ENCODE measurements around the gene AKAP13. TPM values are rescaled to one million over a fixed set of nuclear protein-coding genes. Genes with fewer than 3 reads are reported as not detected.

The AKAP13 gene
- polyA plus RNA-seq, 2 of the 4 experiments (the other 2 are of a cell fraction) = 20.4 to 28.8 TPM

DNA sequence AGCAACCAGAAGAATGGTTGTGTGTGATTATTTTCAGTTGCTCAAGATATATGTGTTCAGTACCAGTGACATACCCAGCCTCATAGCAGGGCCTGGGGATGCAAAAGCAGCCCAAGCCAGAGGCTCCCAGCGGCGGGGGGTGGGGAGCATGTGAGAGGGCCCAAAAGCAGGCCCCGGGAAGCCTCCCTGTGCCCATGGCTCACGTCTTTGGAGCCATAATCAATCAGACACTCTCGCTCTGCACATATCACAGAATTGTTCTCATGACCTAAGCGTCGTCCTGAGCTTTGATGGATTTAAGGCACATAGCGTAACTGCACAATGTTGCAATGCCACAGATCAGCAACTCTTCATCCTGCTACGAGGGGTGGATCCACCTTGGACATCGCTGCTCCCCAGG is 393.6 kb downstream of the AKAP13 start (continued):
- TF ChIP-seq, protein P1, sequence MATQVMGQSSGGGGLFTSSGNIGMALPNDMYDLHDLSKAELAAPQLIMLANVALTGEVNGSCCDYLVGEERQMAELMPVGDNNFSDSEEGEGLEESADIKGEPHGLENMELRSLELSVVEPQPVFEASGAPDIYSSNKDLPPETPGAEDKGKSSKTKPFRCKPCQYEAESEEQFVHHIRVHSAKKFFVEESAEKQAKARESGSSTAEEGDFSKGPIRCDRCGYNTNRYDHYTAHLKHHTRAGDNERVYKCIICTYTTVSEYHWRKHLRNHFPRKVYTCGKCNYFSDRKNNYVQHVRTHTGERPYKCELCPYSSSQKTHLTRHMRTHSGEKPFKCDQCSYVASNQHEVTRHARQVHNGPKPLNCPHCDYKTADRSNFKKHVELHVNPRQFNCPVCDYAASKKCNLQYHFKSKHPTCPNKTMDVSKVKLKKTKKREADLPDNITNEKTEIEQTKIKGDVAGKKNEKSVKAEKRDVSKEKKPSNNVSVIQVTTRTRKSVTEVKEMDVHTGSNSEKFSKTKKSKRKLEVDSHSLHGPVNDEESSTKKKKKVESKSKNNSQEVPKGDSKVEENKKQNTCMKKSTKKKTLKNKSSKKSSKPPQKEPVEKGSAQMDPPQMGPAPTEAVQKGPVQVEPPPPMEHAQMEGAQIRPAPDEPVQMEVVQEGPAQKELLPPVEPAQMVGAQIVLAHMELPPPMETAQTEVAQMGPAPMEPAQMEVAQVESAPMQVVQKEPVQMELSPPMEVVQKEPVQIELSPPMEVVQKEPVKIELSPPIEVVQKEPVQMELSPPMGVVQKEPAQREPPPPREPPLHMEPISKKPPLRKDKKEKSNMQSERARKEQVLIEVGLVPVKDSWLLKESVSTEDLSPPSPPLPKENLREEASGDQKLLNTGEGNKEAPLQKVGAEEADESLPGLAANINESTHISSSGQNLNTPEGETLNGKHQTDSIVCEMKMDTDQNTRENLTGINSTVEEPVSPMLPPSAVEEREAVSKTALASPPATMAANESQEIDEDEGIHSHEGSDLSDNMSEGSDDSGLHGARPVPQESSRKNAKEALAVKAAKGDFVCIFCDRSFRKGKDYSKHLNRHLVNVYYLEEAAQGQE (IDR thresholded peaks at IDR 0.05) = no peak
- no peak for TF ChIP-seq RAD21 (conservative IDR thresholded peaks at IDR 0.05 in 1 of 2, IDR thresholded peaks at IDR 0.05 in 1 of 2)

DNA sequence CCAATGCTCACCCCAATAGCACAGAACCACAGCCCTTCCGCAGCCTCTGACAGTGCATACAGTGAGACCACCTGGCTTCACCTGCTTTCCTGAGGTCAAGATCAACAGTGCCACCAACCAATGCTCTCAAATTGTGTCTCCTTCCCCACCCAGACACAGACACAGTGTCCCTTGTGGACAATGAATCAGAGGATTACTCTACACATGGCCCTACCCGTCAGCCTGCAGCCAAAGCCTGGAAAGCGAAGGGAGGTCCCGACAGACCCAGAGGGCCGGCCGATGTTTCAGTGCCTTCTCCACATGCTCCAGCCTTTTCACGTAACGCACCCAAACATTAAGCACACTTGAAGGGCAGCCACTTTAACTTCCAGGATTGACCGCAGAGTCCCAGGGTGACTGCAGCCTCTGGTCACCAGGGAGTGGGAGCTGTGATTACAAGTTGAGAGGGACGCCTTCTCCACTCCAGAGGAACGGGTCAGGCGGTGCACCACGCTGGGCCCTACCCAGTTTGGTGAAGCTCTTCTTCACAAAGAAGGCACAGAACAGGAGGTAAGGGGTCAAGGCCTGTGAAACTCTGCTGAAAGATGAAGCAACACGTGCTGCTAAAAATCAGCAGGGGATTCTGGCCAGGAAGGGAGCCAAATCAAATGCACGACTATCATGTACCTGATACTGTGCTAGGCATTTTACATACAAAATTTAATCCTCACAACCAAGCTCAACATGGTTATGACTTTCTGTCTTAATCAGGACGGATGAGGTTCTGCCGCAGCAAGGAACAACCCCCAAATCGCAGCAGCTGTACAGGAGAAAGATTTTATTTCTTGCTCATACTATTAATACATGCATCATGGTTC is 397.1 kb downstream of the AKAP13 start:
- 89% methylated on average over 18 of the region's 18 CpGs for WGBS (ENCODE audit: missing lambda C conversion rate)
- no peak for TF ChIP-seq EP300 (IDR thresholded peaks at IDR 0.05)
- TF ChIP-seq MAZ (IDR thresholded peaks at IDR 0.05; ENCODE audit: borderline replicate concordance, low read depth, low read length) = no peak
- TF ChIP-seq, protein P2, sequence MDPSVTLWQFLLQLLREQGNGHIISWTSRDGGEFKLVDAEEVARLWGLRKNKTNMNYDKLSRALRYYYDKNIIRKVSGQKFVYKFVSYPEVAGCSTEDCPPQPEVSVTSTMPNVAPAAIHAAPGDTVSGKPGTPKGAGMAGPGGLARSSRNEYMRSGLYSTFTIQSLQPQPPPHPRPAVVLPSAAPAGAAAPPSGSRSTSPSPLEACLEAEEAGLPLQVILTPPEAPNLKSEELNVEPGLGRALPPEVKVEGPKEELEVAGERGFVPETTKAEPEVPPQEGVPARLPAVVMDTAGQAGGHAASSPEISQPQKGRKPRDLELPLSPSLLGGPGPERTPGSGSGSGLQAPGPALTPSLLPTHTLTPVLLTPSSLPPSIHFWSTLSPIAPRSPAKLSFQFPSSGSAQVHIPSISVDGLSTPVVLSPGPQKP (IDR thresholded peaks at IDR 0.05; ENCODE audit: low read depth, low read length) = no peak
- TF ChIP-seq RARB (CRISPR knock-in tag; IDR thresholded peaks at IDR 0.05) = no peak
- no peak for TF ChIP-seq TFCP2L1 (CRISPR knock-in tag; IDR thresholded peaks at IDR 0.05)
- TF ChIP-seq POLR2AphosphoS2 (conservative IDR thresholded peaks at IDR 0.05; ENCODE audit: low read length) = no peak
- Histone ChIP-seq H3K4me2 (no peak overlapping the region), H3K9me3 (no peaks in the 10 kb centered on the region), H3K4me1 (no peaks in the 10 kb centered on the region), H3K4me3 (no peak overlapping the region), H3K27ac (no peak overlapping the region)
- ChIA-PET CTCF (interaction anchor here (0.8 to 2.0 kb wide), 9 partner anchors 9 to 77 kb away, joined by 3 to 7 read pairs (median 3); no protein-coding TSS in a partner anchor), POLR2A (interaction anchor here (1.7 kb wide), 1 partner anchor 9 kb away, joined by 4 read pairs; no protein-coding TSS in a partner anchor)
- no peak for FAIRE-seq
- ATAC-seq = no peak
- no peak for DNase-seq (ENCODE audit: low read depth in 1 of 2, low spot score in 1 of 2)

DNA sequence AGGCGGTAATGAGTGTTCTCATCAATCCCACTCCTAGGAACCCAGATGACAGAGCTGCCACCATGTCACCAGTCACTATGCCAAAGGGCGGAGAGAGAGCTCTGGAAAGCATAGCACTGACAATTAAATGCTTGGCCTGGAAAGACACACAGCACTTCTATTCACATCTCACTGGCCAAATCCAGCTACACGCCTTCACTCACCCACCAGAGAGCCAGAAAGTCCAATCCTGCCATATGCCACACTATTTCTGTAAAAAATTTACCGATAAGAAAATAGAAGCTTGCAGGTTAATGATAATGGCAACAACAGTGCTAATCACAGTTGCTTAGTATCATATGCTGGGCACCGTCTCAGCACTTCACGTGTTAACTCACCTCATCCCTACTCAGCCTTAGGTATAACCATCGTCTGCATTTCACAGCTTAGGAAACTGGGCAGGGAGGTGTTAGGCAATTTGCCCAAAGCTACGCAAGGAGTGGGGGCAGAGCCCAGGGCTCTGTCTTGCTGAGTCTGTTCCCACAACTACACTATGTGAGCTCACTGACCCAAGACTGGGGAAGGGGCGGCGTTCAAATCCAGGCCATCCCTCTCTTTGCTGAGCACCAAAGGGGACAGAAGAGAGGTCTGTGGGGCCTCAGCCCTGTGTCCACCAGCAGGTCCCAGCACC is 397.8 kb downstream of the AKAP13 start:
- WGBS (ENCODE audit: missing lambda C conversion rate) = 86% methylated on average over 10 of the region's 10 CpGs
- DNase-seq (ENCODE audit: low read depth in 1 of 2, low spot score in 1 of 2) (no peak), ATAC-seq (no peak; a peak in 1 of 6 replicates), FAIRE-seq (no peak)
- ChIA-PET POLR2A (interaction anchor here (1.7 kb wide), 1 partner anchor 8 kb away, joined by 4 read pairs; no protein-coding TSS in a partner anchor), CTCF (interaction anchor here (0.6 to 2.0 kb wide), 14 partner anchors 8 to 76 kb away, joined by 3 to 7 read pairs (median 3); no protein-coding TSS in a partner anchor)
- Histone ChIP-seq H3K4me2 (no peak overlapping the region), H3K4me3 (no peak overlapping the region), H3K9me3 (no peaks in the 10 kb centered on the region), H3K4me1 (no peaks in the 10 kb centered on the region), H3K27ac (no peak overlapping the region)
- no peak for TF ChIP-seq EP300 (IDR thresholded peaks at IDR 0.05)
- TF ChIP-seq ZSCAN20 (CRISPR knock-in tag; IDR thresholded peaks at IDR 0.05) = no peak
- TF ChIP-seq JUN (IDR thresholded peaks at IDR 0.05) = no peak
- TF ChIP-seq HDAC2 (IDR thresholded peaks at IDR 0.05) = no peak
- TF ChIP-seq, protein P3, sequence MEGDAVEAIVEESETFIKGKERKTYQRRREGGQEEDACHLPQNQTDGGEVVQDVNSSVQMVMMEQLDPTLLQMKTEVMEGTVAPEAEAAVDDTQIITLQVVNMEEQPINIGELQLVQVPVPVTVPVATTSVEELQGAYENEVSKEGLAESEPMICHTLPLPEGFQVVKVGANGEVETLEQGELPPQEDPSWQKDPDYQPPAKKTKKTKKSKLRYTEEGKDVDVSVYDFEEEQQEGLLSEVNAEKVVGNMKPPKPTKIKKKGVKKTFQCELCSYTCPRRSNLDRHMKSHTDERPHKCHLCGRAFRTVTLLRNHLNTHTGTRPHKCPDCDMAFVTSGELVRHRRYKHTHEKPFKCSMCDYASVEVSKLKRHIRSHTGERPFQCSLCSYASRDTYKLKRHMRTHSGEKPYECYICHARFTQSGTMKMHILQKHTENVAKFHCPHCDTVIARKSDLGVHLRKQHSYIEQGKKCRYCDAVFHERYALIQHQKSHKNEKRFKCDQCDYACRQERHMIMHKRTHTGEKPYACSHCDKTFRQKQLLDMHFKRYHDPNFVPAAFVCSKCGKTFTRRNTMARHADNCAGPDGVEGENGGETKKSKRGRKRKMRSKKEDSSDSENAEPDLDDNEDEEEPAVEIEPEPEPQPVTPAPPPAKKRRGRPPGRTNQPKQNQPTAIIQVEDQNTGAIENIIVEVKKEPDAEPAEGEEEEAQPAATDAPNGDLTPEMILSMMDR (IDR thresholded peaks at IDR 0.05) = no peak
- TF ChIP-seq SREBF2 (IDR thresholded peaks at IDR 0.05) = no peak
